ENCODE results near the gene TBC1D8. TPM values are rescaled to one million over a fixed set of nuclear protein-coding genes. Genes with fewer than 3 reads are reported as not detected.

Gene TBC1D8
- total RNA-seq, 2 experiments from 2014 or later: 1.0 to 1.8 TPM

- TF ChIP-seq CTCF (IDR thresholded peaks at IDR 0.05): no peak
- H3K4me3 Mint-ChIP-seq: no peak overlapping the region
- no peaks in the 10 kb centered on the region for H3K9me3 Mint-ChIP-seq
- H3K4me3 ChIP-seq (ENCODE audit: low read length): no peak overlapping the region
- ChIA-PET POLR2A (no interaction called here), CTCF (no interaction called here)
- H3K27me3 ChIP-seq (ENCODE audit: control insufficient read depth in 1 of 2, insufficient read depth in 2 of 2, low read length in 2 of 2): peaks cover 0 to 3% of the 10 kb centered on the region in 2 experiments
- no peak for ATAC-seq (ENCODE audit: poor library complexity)
- H3K9me3 ChIP-seq (ENCODE audit: control insufficient read depth in 1 of 2, insufficient read depth in 1 of 2, low read length in 2 of 2): peaks cover 5 to 9% of the 10 kb centered on the region in 2 experiments
- H3K27ac Mint-ChIP-seq: no peak overlapping the region
- no peak for DNase-seq
- H3K27me3 Mint-ChIP-seq: no peaks in the 10 kb centered on the region
- H3K4me1 ChIP-seq (ENCODE audit: insufficient read depth, low read length): no peaks in the 10 kb centered on the region
- intact Hi-C loops (cut with DNase I, micrococcal nuclease): no loop called here
- H3K36me3 ChIP-seq (ENCODE audit: insufficient read depth, low read length): no peaks in the 10 kb centered on the region
- no peaks in the 10 kb centered on the region for H3K36me3 Mint-ChIP-seq (ENCODE audit: low read depth)
- no peaks in the 10 kb centered on the region for H3K4me1 Mint-ChIP-seq (ENCODE audit: low read depth)
- H3K27ac ChIP-seq (ENCODE audit: low read depth in 1 of 2, low read length in 2 of 2): no peak overlapping the region
These were observed 37.7 kb upstream of the TBC1D8 start for GRCh38 chr2:101188683-101189405.

GRCh38 chr2:101187131-101187530 is 35.9 kb upstream of the TBC1D8 start:
- peaks cover 0 to 3% of the 10 kb centered on the region in 2 experiments for H3K27me3 ChIP-seq (ENCODE audit: control insufficient read depth in 1 of 2, insufficient read depth in 2 of 2, low read length in 2 of 2)
- Mint-ChIP-seq H3K9me3 (no peaks in the 10 kb centered on the region), H3K36me3 (ENCODE audit: low read depth) (no peaks in the 10 kb centered on the region), H3K4me1 (ENCODE audit: low read depth) (no peaks in the 10 kb centered on the region), H3K27ac (no peak overlapping the region), H3K4me3 (no peak overlapping the region), H3K27me3 (no peaks in the 10 kb centered on the region)
- ATAC-seq (ENCODE audit: poor library complexity) (no peak), DNase-seq (no peak)
- H3K9me3 ChIP-seq (ENCODE audit: control insufficient read depth in 1 of 2, insufficient read depth in 1 of 2, low read length in 2 of 2): peaks cover 5 to 9% of the 10 kb centered on the region in 2 experiments
- intact Hi-C loops (cut with DNase I, micrococcal nuclease): no loop called here
- H3K4me1 ChIP-seq (ENCODE audit: insufficient read depth, low read length): no peaks in the 10 kb centered on the region
- no peaks in the 10 kb centered on the region for H3K36me3 ChIP-seq (ENCODE audit: insufficient read depth, low read length)
- TF ChIP-seq CTCF (IDR thresholded peaks at IDR 0.05): no peak
- no peak overlapping the region for H3K4me3 ChIP-seq (ENCODE audit: low read length)
- POLR2A ChIA-PET: no interaction called here
- CTCF ChIA-PET: no interaction called here
- no peak overlapping the region for H3K27ac ChIP-seq (ENCODE audit: low read depth in 1 of 2, low read length in 2 of 2)

GRCh38 chr2:101185656-101186055 is 34.5 kb upstream of the TBC1D8 start:
- Histone ChIP-seq H3K9me3 (ENCODE audit: control insufficient read depth in 1 of 2, insufficient read depth in 1 of 2, low read length in 2 of 2) (peaks cover 5 to 9% of the 10 kb centered on the region in 2 experiments), H3K4me1 (ENCODE audit: insufficient read depth, low read length) (no peaks in the 10 kb centered on the region), H3K4me3 (ENCODE audit: low read length) (no peak overlapping the region), H3K27ac (ENCODE audit: low read depth in 1 of 2, low read length in 2 of 2) (no peak overlapping the region), H3K27me3 (ENCODE audit: control insufficient read depth in 1 of 2, insufficient read depth in 2 of 2, low read length in 2 of 2) (peaks cover 0 to 3% of the 10 kb centered on the region in 2 experiments), H3K36me3 (ENCODE audit: insufficient read depth, low read length) (no peaks in the 10 kb centered on the region)
- TF ChIP-seq CTCF (IDR thresholded peaks at IDR 0.05): no peak
- Mint-ChIP-seq H3K36me3 (ENCODE audit: low read depth) (no peaks in the 10 kb centered on the region), H3K4me1 (ENCODE audit: low read depth) (no peaks in the 10 kb centered on the region), H3K27me3 (no peaks in the 10 kb centered on the region), H3K27ac (no peak overlapping the region), H3K4me3 (no peak overlapping the region), H3K9me3 (no peaks in the 10 kb centered on the region)
- intact Hi-C loops (cut with DNase I, micrococcal nuclease): no loop called here
- ATAC-seq (ENCODE audit: poor library complexity) (no peak), DNase-seq (no peak)
- ChIA-PET POLR2A (no interaction called here), CTCF (no interaction called here)
